Measurements from ENCODE around the gene AOAH.

The AOAH gene

GRCh38 chr7:36638140-36638539 lies 86.2 kb downstream of the AOAH start:
- H3K4me3 ChIP-seq (ENCODE audit: low read depth in 1 of 2, low read length in 2 of 2), result no peak overlapping the region
- no peaks in the 10 kb centered on the region for H3K27me3 ChIP-seq (ENCODE audit: control insufficient read depth in 1 of 2, insufficient read depth in 2 of 2, low read length in 2 of 2)
- no peak overlapping the region for H3K9ac ChIP-seq (ENCODE audit: low read length)
- no peaks in the 10 kb centered on the region for H3K9me3 ChIP-seq (ENCODE audit: low read length)
- H3K27ac ChIP-seq (ENCODE audit: low read depth, low read length), result no peak overlapping the region
- H3K4me1 ChIP-seq (ENCODE audit: insufficient read depth, low read length), result no peaks in the 10 kb centered on the region
- H3K36me3 ChIP-seq (ENCODE audit: insufficient read depth, low read length), result no peaks in the 10 kb centered on the region

- H3K4me1 ChIP-seq (ENCODE audit: insufficient read depth, low read length), result no peaks in the 10 kb centered on the region
- H3K27me3 ChIP-seq (ENCODE audit: control insufficient read depth in 1 of 2, insufficient read depth in 2 of 2, low read length in 2 of 2), result no peaks in the 10 kb centered on the region
- no peak overlapping the region for H3K27ac ChIP-seq (ENCODE audit: low read depth, low read length)
- no peaks in the 10 kb centered on the region for H3K36me3 ChIP-seq (ENCODE audit: insufficient read depth, low read length)
- H3K9ac ChIP-seq (ENCODE audit: low read length), result no peak overlapping the region
- H3K9me3 ChIP-seq (ENCODE audit: low read length), result no peaks in the 10 kb centered on the region
- H3K4me3 ChIP-seq (ENCODE audit: low read depth in 1 of 2, low read length in 2 of 2), result no peak overlapping the region
Measured at GRCh38 chr7:36637417-36637816, 86.9 kb downstream of the AOAH start.

GRCh38 chr7:36636126-36636525 lies 88.2 kb downstream of the AOAH start:
- no peaks in the 10 kb centered on the region for H3K27me3 ChIP-seq (ENCODE audit: control insufficient read depth in 1 of 2, insufficient read depth in 2 of 2, low read length in 2 of 2)
- no peaks in the 10 kb centered on the region for H3K4me1 ChIP-seq (ENCODE audit: insufficient read depth, low read length)
- H3K9me3 ChIP-seq (ENCODE audit: low read length), result no peaks in the 10 kb centered on the region
- H3K27ac ChIP-seq (ENCODE audit: low read depth, low read length), result no peak overlapping the region
- H3K9ac ChIP-seq (ENCODE audit: low read length), result no peak overlapping the region
- no peak overlapping the region for H3K4me3 ChIP-seq (ENCODE audit: low read depth in 1 of 2, low read length in 2 of 2)
- no peaks in the 10 kb centered on the region for H3K36me3 ChIP-seq (ENCODE audit: insufficient read depth, low read length)

- Histone ChIP-seq H3K4me3 (ENCODE audit: low read depth in 1 of 2, low read length in 2 of 2) (no peak overlapping the region), H3K36me3 (ENCODE audit: insufficient read depth, low read length) (no peaks in the 10 kb centered on the region), H3K4me1 (ENCODE audit: insufficient read depth, low read length) (no peaks in the 10 kb centered on the region), H3K9ac (ENCODE audit: low read length) (no peak overlapping the region), H3K9me3 (ENCODE audit: low read length) (no peaks in the 10 kb centered on the region), H3K27ac (ENCODE audit: low read depth, low read length) (no peak overlapping the region), H3K27me3 (ENCODE audit: control insufficient read depth in 1 of 2, insufficient read depth in 2 of 2, low read length in 2 of 2) (no peaks in the 10 kb centered on the region)
Measured at GRCh38 chr7:36635091-36635490, 89.2 kb downstream of the AOAH start.

GRCh38 chr7:36633377-36633776 lies 90.9 kb downstream of the AOAH start:
- H3K4me3 ChIP-seq (ENCODE audit: low read depth in 1 of 2, low read length in 2 of 2), result no peak overlapping the region
- no peaks in the 10 kb centered on the region for H3K4me1 ChIP-seq (ENCODE audit: insufficient read depth, low read length)
- no peaks in the 10 kb centered on the region for H3K36me3 ChIP-seq (ENCODE audit: insufficient read depth, low read length)
- H3K27ac ChIP-seq (ENCODE audit: low read depth, low read length), result no peak overlapping the region
- H3K9me3 ChIP-seq (ENCODE audit: low read length), result no peaks in the 10 kb centered on the region
- H3K27me3 ChIP-seq (ENCODE audit: control insufficient read depth in 1 of 2, insufficient read depth in 2 of 2, low read length in 2 of 2), result no peaks in the 10 kb centered on the region
- H3K9ac ChIP-seq (ENCODE audit: low read length), result no peak overlapping the region

- Histone ChIP-seq H3K9me3 (ENCODE audit: low read length) (no peaks in the 10 kb centered on the region), H3K4me3 (ENCODE audit: low read depth in 1 of 2, low read length in 2 of 2) (no peak overlapping the region), H3K27ac (ENCODE audit: low read depth, low read length) (no peak overlapping the region), H3K36me3 (ENCODE audit: insufficient read depth, low read length) (no peaks in the 10 kb centered on the region), H3K4me1 (ENCODE audit: insufficient read depth, low read length) (no peaks in the 10 kb centered on the region), H3K9ac (ENCODE audit: low read length) (no peak overlapping the region), H3K27me3 (ENCODE audit: control insufficient read depth in 1 of 2, insufficient read depth in 2 of 2, low read length in 2 of 2) (no peaks in the 10 kb centered on the region)
Measured at GRCh38 chr7:36630112-36630650, 94.1 kb downstream of the AOAH start.

- Histone ChIP-seq H3K9me3 (ENCODE audit: low read length) (no peaks in the 10 kb centered on the region), H3K4me3 (ENCODE audit: low read depth in 1 of 2, low read length in 2 of 2) (no peak overlapping the region), H3K9ac (ENCODE audit: low read length) (no peak overlapping the region), H3K36me3 (ENCODE audit: insufficient read depth, low read length) (no peaks in the 10 kb centered on the region), H3K27me3 (ENCODE audit: control insufficient read depth in 1 of 2, insufficient read depth in 2 of 2, low read length in 2 of 2) (no peaks in the 10 kb centered on the region), H3K27ac (ENCODE audit: low read depth, low read length) (no peak overlapping the region), H3K4me1 (ENCODE audit: insufficient read depth, low read length) (no peaks in the 10 kb centered on the region)
Measured at GRCh38 chr7:36629351-36629750, 94.9 kb downstream of the AOAH start.

- H3K4me3 ChIP-seq (ENCODE audit: low read depth in 1 of 2, low read length in 2 of 2), result no peak overlapping the region
- no peak overlapping the region for H3K27ac ChIP-seq (ENCODE audit: low read depth, low read length)
- H3K36me3 ChIP-seq (ENCODE audit: insufficient read depth, low read length), result no peaks in the 10 kb centered on the region
- H3K4me1 ChIP-seq (ENCODE audit: insufficient read depth, low read length), result no peaks in the 10 kb centered on the region
- H3K9me3 ChIP-seq (ENCODE audit: low read length), result no peaks in the 10 kb centered on the region
- no peak overlapping the region for H3K9ac ChIP-seq (ENCODE audit: low read length)
- no peaks in the 10 kb centered on the region for H3K27me3 ChIP-seq (ENCODE audit: control insufficient read depth in 1 of 2, insufficient read depth in 2 of 2, low read length in 2 of 2)
Measured at GRCh38 chr7:36627836-36628235, 96.5 kb downstream of the AOAH start.

- H3K9ac ChIP-seq (ENCODE audit: low read length), result no peak overlapping the region
- H3K9me3 ChIP-seq (ENCODE audit: low read length), result no peaks in the 10 kb centered on the region
- H3K4me1 ChIP-seq (ENCODE audit: insufficient read depth, low read length), result no peaks in the 10 kb centered on the region
- H3K27ac ChIP-seq (ENCODE audit: low read depth, low read length), result no peak overlapping the region
- H3K4me3 ChIP-seq (ENCODE audit: low read depth in 1 of 2, low read length in 2 of 2), result no peak overlapping the region
- H3K27me3 ChIP-seq (ENCODE audit: control insufficient read depth in 1 of 2, insufficient read depth in 2 of 2, low read length in 2 of 2), result no peaks in the 10 kb centered on the region
- no peaks in the 10 kb centered on the region for H3K36me3 ChIP-seq (ENCODE audit: insufficient read depth, low read length)
Measured at GRCh38 chr7:36626111-36626510, 98.2 kb downstream of the AOAH start.

GRCh38 chr7:36625247-36625646 lies 99.0 kb downstream of the AOAH start:
- no peaks in the 10 kb centered on the region for H3K36me3 ChIP-seq (ENCODE audit: insufficient read depth, low read length)
- no peak overlapping the region for H3K27ac ChIP-seq (ENCODE audit: low read depth, low read length)

GRCh38 chr7:36623247-36623646 lies 101.0 kb downstream of the AOAH start:
- H3K9ac ChIP-seq (ENCODE audit: low read length), result no peak overlapping the region
- H3K9me3 ChIP-seq (ENCODE audit: low read length), result no peaks in the 10 kb centered on the region
- no peak overlapping the region for H3K4me3 ChIP-seq (ENCODE audit: low read depth in 1 of 2, low read length in 2 of 2)
- no peak overlapping the region for H3K27ac ChIP-seq (ENCODE audit: low read depth, low read length)
- H3K36me3 ChIP-seq (ENCODE audit: insufficient read depth, low read length), result no peaks in the 10 kb centered on the region
- H3K27me3 ChIP-seq (ENCODE audit: control insufficient read depth in 1 of 2, insufficient read depth in 2 of 2, low read length in 2 of 2), result no peaks in the 10 kb centered on the region
- no peaks in the 10 kb centered on the region for H3K4me1 ChIP-seq (ENCODE audit: insufficient read depth, low read length)

More at GRCh38 chr7:36625247-36625646, 99.0 kb downstream of the AOAH start:
- Histone ChIP-seq H3K9me3 (ENCODE audit: low read length) (no peaks in the 10 kb centered on the region), H3K4me1 (ENCODE audit: insufficient read depth, low read length) (no peaks in the 10 kb centered on the region), H3K27me3 (ENCODE audit: control insufficient read depth in 1 of 2, insufficient read depth in 2 of 2, low read length in 2 of 2) (no peaks in the 10 kb centered on the region), H3K4me3 (ENCODE audit: low read depth in 1 of 2, low read length in 2 of 2) (no peak overlapping the region), H3K9ac (ENCODE audit: low read length) (no peak overlapping the region)

- Histone ChIP-seq H3K9ac (ENCODE audit: low read length) (no peak overlapping the region), H3K27ac (ENCODE audit: low read depth, low read length) (no peak overlapping the region), H3K9me3 (ENCODE audit: low read length) (no peaks in the 10 kb centered on the region), H3K36me3 (ENCODE audit: insufficient read depth, low read length) (no peaks in the 10 kb centered on the region), H3K4me3 (ENCODE audit: low read depth in 1 of 2, low read length in 2 of 2) (no peak overlapping the region), H3K27me3 (ENCODE audit: control insufficient read depth in 1 of 2, insufficient read depth in 2 of 2, low read length in 2 of 2) (no peaks in the 10 kb centered on the region), H3K4me1 (ENCODE audit: insufficient read depth, low read length) (no peaks in the 10 kb centered on the region)
Measured at GRCh38 chr7:36621396-36621795, 102.9 kb downstream of the AOAH start.
